NB4 (cell line): ENCODE results near the gene STK36.

Experiments
- DNase-seq: peaks from one replicate; pipeline ENCODE4 v3.0.0; 2010; ENCODE audit warnings: low read depth
- H3K4me3 ChIP-seq: one replicate; pipeline ENCODE4 v1.5.1; 2011; ENCODE audit warnings: mild to moderate bottlenecking, low read depth, low read length, moderate library complexity
- MYC ChIP-seq: IDR thresholded peaks from 2 replicates; pipeline ENCODE4 v1.6.1; 2011; ENCODE audit warnings: low read depth, low read length
- POLR2A ChIP-seq: IDR thresholded peaks from 2 replicates; pipeline ENCODE4 v1.6.1; 2011; ENCODE audit warnings: mild to moderate bottlenecking; ENCODE audit not compliant: insufficient read length; ENCODE audit errors: extremely low read depth
- TF ChIP-seq, protein P1 (sequence below): IDR thresholded peaks from one replicate; pipeline ENCODE4 v1.5.1; 2012; ENCODE audit warnings: low read depth, low read length
- TF ChIP-seq, protein P2 (sequence below): IDR thresholded peaks from 2 replicates; pipeline ENCODE4 v1.6.1; 2011; ENCODE audit warnings: low read depth, low read length

The STK36 gene

DNA sequence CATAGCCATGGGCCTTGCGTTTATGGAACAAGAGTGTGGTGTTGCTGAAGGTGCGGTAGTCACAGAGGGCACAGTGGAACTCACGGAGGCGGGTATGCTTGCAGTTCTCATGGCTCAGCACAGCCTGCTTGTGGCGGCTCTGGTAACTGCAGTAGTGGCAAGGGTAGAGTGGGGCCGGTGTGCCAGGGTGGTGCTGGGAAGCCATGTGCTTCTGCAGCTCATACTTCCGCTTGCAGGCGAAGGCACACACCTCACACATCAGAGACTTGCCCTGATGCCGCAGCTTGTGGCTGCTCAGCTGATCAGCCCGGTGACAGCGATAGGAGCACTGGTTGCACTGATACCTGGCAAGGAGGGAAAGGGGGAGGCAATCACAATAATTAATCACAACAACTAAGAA is 27.2 kb upstream of the STK36 start:
- no peak for DNase-seq
- no peak overlapping the region for H3K4me3 ChIP-seq

DNA sequence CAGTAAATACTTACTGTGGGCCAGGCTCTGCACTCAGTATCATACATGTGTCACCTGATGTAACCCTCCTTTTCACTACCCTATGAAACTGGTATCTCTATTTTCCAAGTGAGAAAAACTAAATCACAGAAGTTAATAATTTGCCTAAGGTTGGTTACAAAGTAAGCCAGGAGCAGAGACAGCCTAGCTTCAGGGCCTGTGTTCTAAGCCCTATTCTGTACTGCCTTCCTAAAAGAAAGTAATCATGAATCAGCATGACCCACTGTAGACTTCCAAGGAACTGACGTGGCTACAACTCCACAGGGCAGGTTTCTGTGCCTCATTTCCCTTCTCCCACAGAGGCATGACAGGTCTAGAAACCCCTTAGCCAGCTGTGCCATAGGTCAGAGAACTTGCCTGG is 26.8 kb upstream of the STK36 start:
- H3K4me3 ChIP-seq, result no peak overlapping the region
- TF ChIP-seq, protein P1, sequence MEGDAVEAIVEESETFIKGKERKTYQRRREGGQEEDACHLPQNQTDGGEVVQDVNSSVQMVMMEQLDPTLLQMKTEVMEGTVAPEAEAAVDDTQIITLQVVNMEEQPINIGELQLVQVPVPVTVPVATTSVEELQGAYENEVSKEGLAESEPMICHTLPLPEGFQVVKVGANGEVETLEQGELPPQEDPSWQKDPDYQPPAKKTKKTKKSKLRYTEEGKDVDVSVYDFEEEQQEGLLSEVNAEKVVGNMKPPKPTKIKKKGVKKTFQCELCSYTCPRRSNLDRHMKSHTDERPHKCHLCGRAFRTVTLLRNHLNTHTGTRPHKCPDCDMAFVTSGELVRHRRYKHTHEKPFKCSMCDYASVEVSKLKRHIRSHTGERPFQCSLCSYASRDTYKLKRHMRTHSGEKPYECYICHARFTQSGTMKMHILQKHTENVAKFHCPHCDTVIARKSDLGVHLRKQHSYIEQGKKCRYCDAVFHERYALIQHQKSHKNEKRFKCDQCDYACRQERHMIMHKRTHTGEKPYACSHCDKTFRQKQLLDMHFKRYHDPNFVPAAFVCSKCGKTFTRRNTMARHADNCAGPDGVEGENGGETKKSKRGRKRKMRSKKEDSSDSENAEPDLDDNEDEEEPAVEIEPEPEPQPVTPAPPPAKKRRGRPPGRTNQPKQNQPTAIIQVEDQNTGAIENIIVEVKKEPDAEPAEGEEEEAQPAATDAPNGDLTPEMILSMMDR, result no peak
- no peak for TF ChIP-seq MYC
- TF ChIP-seq POLR2A, result no peak
- TF ChIP-seq, protein P2, sequence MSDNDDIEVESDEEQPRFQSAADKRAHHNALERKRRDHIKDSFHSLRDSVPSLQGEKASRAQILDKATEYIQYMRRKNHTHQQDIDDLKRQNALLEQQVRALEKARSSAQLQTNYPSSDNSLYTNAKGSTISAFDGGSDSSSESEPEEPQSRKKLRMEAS, result no peak
- DNase-seq, result no peak

More for the DNA sequence above, 27.2 kb upstream of the STK36 start:
- TF ChIP-seq, protein P1, result no peak
- TF ChIP-seq, protein P2, result no peak
- TF ChIP-seq MYC, result no peak
- TF ChIP-seq POLR2A, result no peak

DNA sequence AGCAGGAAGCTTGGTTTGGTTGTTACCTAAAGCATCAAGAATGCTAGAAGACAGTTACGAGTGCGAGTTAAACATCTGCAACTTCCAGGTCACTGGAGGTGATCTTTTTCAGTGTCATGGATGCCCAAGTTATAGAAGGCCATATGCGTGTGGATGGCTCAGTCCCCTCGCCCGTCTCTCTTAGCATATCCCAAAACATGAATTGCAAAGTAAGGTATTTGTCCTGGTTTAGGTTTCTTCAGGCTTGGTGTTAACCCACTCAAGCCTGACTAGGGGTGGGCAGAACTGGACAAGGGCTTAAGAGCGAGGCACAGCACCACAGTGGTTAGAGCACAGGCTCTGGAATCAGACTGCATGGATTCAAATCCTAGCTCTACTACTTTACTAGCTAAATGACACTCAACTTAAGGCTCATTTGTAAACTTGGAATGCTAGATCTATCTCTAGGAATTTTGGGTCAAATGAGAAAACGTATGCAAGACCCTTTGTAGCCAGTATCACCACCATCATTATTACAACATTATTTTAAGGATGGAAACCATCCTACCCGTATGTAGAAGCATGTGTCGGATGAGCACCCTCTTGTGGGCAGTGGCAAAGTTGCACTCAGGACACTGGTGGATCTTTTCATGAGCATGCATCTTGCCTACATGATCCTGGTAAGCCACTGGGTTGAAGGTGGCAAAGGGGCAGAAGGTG is 23.6 kb upstream of the STK36 start:
- TF ChIP-seq, protein P2, result peak; percentile 69
- TF ChIP-seq, protein P1, result peak; percentile 96
- TF ChIP-seq MYC, result no peak
- TF ChIP-seq POLR2A, result no peak
- H3K4me3 ChIP-seq, result no peak overlapping the region
- peak; percentile 80 for DNase-seq

DNA sequence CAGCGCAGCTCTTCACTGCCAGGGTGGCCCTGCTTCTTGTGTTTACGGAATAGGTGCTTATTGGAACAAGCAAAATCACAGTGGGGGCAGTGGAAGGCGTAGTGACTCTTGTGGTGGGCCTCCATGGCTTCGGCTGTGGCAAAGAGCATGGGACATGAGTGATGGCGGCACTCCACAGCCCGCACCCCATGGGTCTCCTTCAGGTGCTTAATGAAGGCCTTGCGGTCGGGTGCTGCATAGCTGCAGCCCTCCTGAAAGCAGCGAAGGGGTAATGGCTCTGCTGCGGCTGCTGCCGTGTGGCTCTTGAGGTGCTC is 23.1 kb upstream of the STK36 start:
- H3K4me3 ChIP-seq, result no peak overlapping the region
- no peak for DNase-seq
- TF ChIP-seq, protein P1, result no peak
- TF ChIP-seq, protein P2, result no peak
- no peak for TF ChIP-seq MYC
- TF ChIP-seq POLR2A, result no peak

DNA sequence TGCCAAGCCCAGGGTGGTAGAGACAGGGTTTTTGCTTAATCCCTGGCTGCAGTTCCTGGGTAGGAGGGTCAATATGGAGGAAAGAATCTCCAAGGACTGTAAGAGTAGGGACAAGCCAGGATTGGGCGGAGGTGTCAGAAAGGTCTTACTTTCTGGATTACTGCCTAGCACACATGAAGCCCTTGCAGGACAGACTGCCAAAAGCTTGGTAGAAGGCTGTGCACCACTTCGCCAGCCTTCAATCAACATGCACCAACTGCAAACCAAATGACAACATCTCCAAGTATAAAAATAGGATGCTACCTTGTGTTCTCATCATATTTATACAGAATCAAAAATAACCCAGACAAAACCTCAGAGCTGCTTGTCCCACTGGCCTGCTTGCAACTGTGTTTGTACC is 16.1 kb upstream of the STK36 start:
- no peak overlapping the region for H3K4me3 ChIP-seq
- TF ChIP-seq MYC (no peak), POLR2A (no peak)
- TF ChIP-seq, protein P2, result no peak
- TF ChIP-seq, protein P1, result no peak
- DNase-seq, result no peak
